B cell (primary cell): ENCODE results near the gene CCL19. TPM values are rescaled to one million over a fixed set of nuclear protein-coding genes. Genes with fewer than 3 reads are reported as not detected.

Experiments
- ATAC-seq: fragments of 200-7000 bp; cut with Tn5 transposase; one replicate; pipeline ENCODE4 v1.10.0; 2021; ENCODE audit warnings: low read depth, mild to moderate bottlenecking, moderate number of reproducible peaks, moderate library complexity
- CTCF ChIA-PET: fragments of 350-600 bp; sonication (Branson Sonifier 250); formaldehyde crosslinking; loops from one replicate; lab custom pipeline; 2021; ENCODE audit warnings: antibody characterized with exemption, inconsistent platforms; lab: Charles Lee
- POLR2A ChIA-PET: fragments of 350-600 bp; sonication (Branson Sonifier 250); formaldehyde crosslinking; loops from one replicate; lab custom pipeline; 2021; ENCODE audit warnings: antibody characterized with exemption; lab: Charles Lee
- DNase-seq: peaks from one replicate; pipeline ENCODE4 v3.0.0; 2013
- H2AFZ ChIP-seq: 2 replicates; pipeline ENCODE4 v1.6.1; 2012; ENCODE audit warnings: mild to moderate bottlenecking, low read depth, low read length; ENCODE audit not compliant: insufficient read depth, poor library complexity, severe bottlenecking
- H3K27ac ChIP-seq, 2 donors: 1 replicate in 1 of 2; 2 replicates in 1 of 2; pipeline ENCODE4 v1.5.1; 2012 to 2013; ENCODE audit warnings: low read length in 2 of 2, mild to moderate bottlenecking in 2 of 2, moderate library complexity in 1 of 2
- H3K27me3 ChIP-seq, 4 experiments: fragments of 200-600 bp in 1 of 4; sonication (generic) in 1 of 4; replicated peaks in 1 of 4; 1 replicate in 2 of 4; 2 replicates in 2 of 4; pipeline versions ENCODE4 v1.6.1 to v1.7.0; 2013 to 2016; ENCODE audit warnings: low read length in 3 of 4, mild to moderate bottlenecking in 2 of 4, mixed read lengths in 1 of 4, moderate library complexity in 1 of 4; ENCODE audit not compliant: insufficient read depth in 4 of 4, control insufficient read depth in 3 of 4; ENCODE audit errors: control extremely low read depth in 1 of 4
- H3K36me3 ChIP-seq, 2 experiments: replicated peaks in 1 of 2; 1 replicate in 1 of 2; 2 replicates in 1 of 2; pipeline versions ENCODE4 v1.6.1 to v1.7.1; 2013; ENCODE audit warnings: low read length in 1 of 2; ENCODE audit not compliant: insufficient read depth in 2 of 2, control insufficient read depth in 1 of 2; ENCODE audit errors: control extremely low read depth in 1 of 2, extremely low read depth in 1 of 2
- H3K4me1 ChIP-seq, 2 donors: fragments of 200-600 bp in 1 of 2; sonication (generic) in 1 of 2; 1 replicate in 1 of 2; 2 replicates in 1 of 2; pipeline versions ENCODE4 v1.5.1 to v1.6.1; 2013 to 2017; ENCODE audit warnings: low read length in 2 of 2; ENCODE audit not compliant: control insufficient read depth in 2 of 2, insufficient read depth in 2 of 2
- H3K4me2 ChIP-seq: replicated peaks from 2 replicates; pipeline ENCODE3; 2012; ENCODE audit warnings: mild to moderate bottlenecking, low read depth, low read length; ENCODE audit not compliant: poor library complexity, severe bottlenecking
- H3K4me3 ChIP-seq, 5 experiments: fragments of 200-600 bp in 1 of 5; sonication (generic) in 1 of 5; 1 replicate in 3 of 5; 2 replicates in 2 of 5; pipeline versions ENCODE4 v1.5.1 to v1.7.0; 2011 to 2016; ENCODE audit warnings: low read length in 4 of 5, mild to moderate bottlenecking in 4 of 5, low read depth in 2 of 5, control low read depth in 1 of 5, moderate library complexity in 1 of 5; ENCODE audit not compliant: insufficient read depth in 1 of 5; ENCODE audit errors: control extremely low read depth in 1 of 5, extremely low read depth in 1 of 5
- H3K79me2 ChIP-seq: fragments of 200-600 bp; sonication (generic); one replicate; pipeline ENCODE4 v1.6.0; 2016; ENCODE audit warnings: low read length; ENCODE audit not compliant: control insufficient read depth, insufficient read depth
- H3K9ac ChIP-seq: fragments of 200-600 bp; sonication (generic); 2 replicates; pipeline ENCODE4 v1.6.1; 2017; ENCODE audit warnings: mild to moderate bottlenecking, low read length, moderate library complexity
- H3K9me3 ChIP-seq, 3 donors: one replicate each; pipeline versions ENCODE4 v1.6.1 to v1.7.1; 2013; ENCODE audit warnings: low read length in 2 of 3; ENCODE audit not compliant: control insufficient read depth in 2 of 3, insufficient read depth in 1 of 3; ENCODE audit errors: control extremely low read depth in 1 of 3
- H4K20me1 ChIP-seq: 2 replicates; pipeline ENCODE4 v1.6.0; 2012; ENCODE audit warnings: mild to moderate bottlenecking, low read length; ENCODE audit not compliant: insufficient read depth, control insufficient read depth, poor library complexity, severe bottlenecking
- H3K27ac Mint-ChIP-seq: one replicate; pipeline ENCODE4 v1.8.0; 2021; ENCODE audit warnings: mixed read lengths
- H3K27me3 Mint-ChIP-seq: one replicate; pipeline ENCODE4 v1.8.0; 2021; ENCODE audit warnings: mixed read lengths
- H3K4me1 Mint-ChIP-seq: one replicate; pipeline ENCODE4 v1.8.0; 2021; ENCODE audit warnings: mixed read lengths
- H3K4me3 Mint-ChIP-seq: one replicate; pipeline ENCODE4 v1.8.0; 2021; ENCODE audit warnings: mixed read lengths
- H3K9me3 Mint-ChIP-seq: one replicate; pipeline ENCODE4 v1.8.0; 2022; ENCODE audit warnings: mixed read lengths; ENCODE audit not compliant: insufficient read depth
- EZH2 ChIP-seq: IDR thresholded peaks from 2 replicates; pipeline ENCODE4 v1.6.1; 2012; ENCODE audit warnings: borderline replicate concordance, low read depth, mild to moderate bottlenecking, moderate library complexity, low read length; ENCODE audit not compliant: insufficient read depth, poor library complexity, severe bottlenecking
- WGBS: methylation state at CpG from one replicate; pipeline ENCODE4 v1.1.5; 2013; ENCODE audit warnings: missing lambda C conversion rate; ENCODE audit not compliant: insufficient coverage; 5-methylcytosine and 5-hydroxymethylcytosine counted together
- intact Hi-C: fragments of 100-400 bp; cut with micrococcal nuclease; formaldehyde crosslinking; loops from one replicate; pipeline ENCODE4 v1.10.0; 2022
- polyA plus RNA-seq: library from polyadenylated mRNA; depleted of rRNA; stranded (reverse); fragments of >200 nt; gene quantifications from 2 replicates; pipeline ENCODE4 v1.2.3, GENCODE V29; 2012
- total RNA-seq, 2 donors: library from RNA; stranded (reverse); fragments of 120-200 nt in 1 of 2; gene quantifications; 1 replicate in 1 of 2; 2 replicates in 1 of 2; pipeline versions ENCODE4 v1.2.3 to v1.2.4, GENCODE V29; 2013 to 2022
- TF ChIP-seq, protein P1 (sequence below): fragments of 200-600 bp; IDR thresholded peaks from one replicate; pipeline ENCODE4 v1.8.0; 2022; ENCODE audit warnings: antibody characterized with exemption, mild to moderate bottlenecking

Gene CCL19
- total and polyA plus RNA-seq, 2 donors (not counting 1 experiment from before 2014, with no cell fraction given) = not detected

DNA sequence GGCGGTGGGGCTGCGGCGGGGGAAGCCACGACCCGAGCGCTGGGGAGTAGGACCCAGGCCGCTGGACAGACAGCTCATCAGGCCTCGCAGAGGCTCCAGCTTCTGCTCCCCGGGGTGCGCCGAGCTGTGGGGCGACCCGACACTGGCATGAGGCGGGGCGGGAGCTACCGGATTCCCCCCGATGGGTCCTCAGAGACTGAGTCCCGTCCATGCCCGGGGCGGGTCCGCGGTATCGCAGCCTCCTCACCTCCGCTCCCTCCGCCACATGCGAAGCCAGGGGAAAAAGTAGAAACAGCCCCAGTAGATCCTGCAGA lies 26.1 kb downstream of the CCL19 start:
- POLR2A ChIA-PET = interaction anchor here (1.0 to 1.8 kb wide), 4 partner anchors 11 to 27 kb away, joined by 3 to 13 read pairs (median 8); partner anchors contain the start of genes GALT and SIGMAR1
- Histone ChIP-seq H3K27me3 (no peaks in the 10 kb centered on the region), H3K36me3 (no peaks in the 10 kb centered on the region), H3K4me3 (peak overlapping the region in 4 of 5 experiments; percentile 65 to 87 (median 85)), H3K9me3 (peaks cover 0 to 13% (median 5%) of the 10 kb centered on the region in 3 donors), H3K4me2 (peak overlapping the region; percentile 99), H2AFZ (peak overlapping the region; percentile 91), H4K20me1 (no peaks in the 10 kb centered on the region), H3K79me2 (no peaks in the 10 kb centered on the region), H3K4me1 (peaks cover 10 to 18% of the 10 kb centered on the region in 2 donors), H3K9ac (peak overlapping the region; percentile 97), H3K27ac (no peak overlapping the region)
- no peak for DNase-seq
- ATAC-seq = no peak
- H3K27me3 Mint-ChIP-seq = no peaks in the 10 kb centered on the region
- H3K9me3 Mint-ChIP-seq = peaks cover 8% of the 10 kb centered on the region
- no peak for TF ChIP-seq EZH2
- TF ChIP-seq, protein P1, sequence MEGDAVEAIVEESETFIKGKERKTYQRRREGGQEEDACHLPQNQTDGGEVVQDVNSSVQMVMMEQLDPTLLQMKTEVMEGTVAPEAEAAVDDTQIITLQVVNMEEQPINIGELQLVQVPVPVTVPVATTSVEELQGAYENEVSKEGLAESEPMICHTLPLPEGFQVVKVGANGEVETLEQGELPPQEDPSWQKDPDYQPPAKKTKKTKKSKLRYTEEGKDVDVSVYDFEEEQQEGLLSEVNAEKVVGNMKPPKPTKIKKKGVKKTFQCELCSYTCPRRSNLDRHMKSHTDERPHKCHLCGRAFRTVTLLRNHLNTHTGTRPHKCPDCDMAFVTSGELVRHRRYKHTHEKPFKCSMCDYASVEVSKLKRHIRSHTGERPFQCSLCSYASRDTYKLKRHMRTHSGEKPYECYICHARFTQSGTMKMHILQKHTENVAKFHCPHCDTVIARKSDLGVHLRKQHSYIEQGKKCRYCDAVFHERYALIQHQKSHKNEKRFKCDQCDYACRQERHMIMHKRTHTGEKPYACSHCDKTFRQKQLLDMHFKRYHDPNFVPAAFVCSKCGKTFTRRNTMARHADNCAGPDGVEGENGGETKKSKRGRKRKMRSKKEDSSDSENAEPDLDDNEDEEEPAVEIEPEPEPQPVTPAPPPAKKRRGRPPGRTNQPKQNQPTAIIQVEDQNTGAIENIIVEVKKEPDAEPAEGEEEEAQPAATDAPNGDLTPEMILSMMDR = no peak
- CTCF ChIA-PET = interaction anchor here (0.6 to 4.9 kb wide), 7 partner anchors 12 to 415 kb away, joined by 3 to 34 read pairs (median 4); partner anchors contain the start of genes FANCG, GALT and SIGMAR1
- intact Hi-C loops = loop anchor here (1.0 to 5.0 kb wide), 6 partner anchors 19 to 1147 kb away; partner anchors contain the start of genes DNAJB5, GALT, MYORG and RPP25L
- 2% methylated on average over 26 of the region's 26 CpGs for WGBS
- peak overlapping the region; percentile 94 for H3K27ac Mint-ChIP-seq
- peaks cover 20% of the 10 kb centered on the region for H3K4me1 Mint-ChIP-seq
- H3K4me3 Mint-ChIP-seq = peak overlapping the region; percentile 94
